DOHH2 (cell line): Measurements from ENCODE around the gene BCL2.

Experiments
- H3F3A ChIP-seq: fragments of 200-600 bp; sonication (generic), shearing (Covaris generic); 2 replicates; pipeline ENCODE4 v1.6.0; 2016; ENCODE audit warnings: antibody characterized with exemption, mild to moderate bottlenecking; ENCODE audit not compliant: control insufficient read depth, insufficient read depth
- H3K27ac ChIP-seq: fragments of 200-600 bp; sonication (generic); 2 replicates; pipeline ENCODE4 v1.5.1; 2014; ENCODE audit warnings: low read depth, mild to moderate bottlenecking, low read length, moderate library complexity
- H3K27me3 ChIP-seq: fragments of 200-600 bp; sonication (generic); 2 replicates; pipeline ENCODE4 v1.6.1; 2014; ENCODE audit warnings: mild to moderate bottlenecking, low read length, mixed read lengths; ENCODE audit not compliant: control insufficient read depth
- H3K36me3 ChIP-seq: fragments of 200-600 bp; sonication (generic); 2 replicates; pipeline ENCODE4 v1.6.1; 2014; ENCODE audit warnings: mild to moderate bottlenecking, low read length, moderate library complexity, mixed read lengths; ENCODE audit not compliant: control insufficient read depth
- H3K4me1 ChIP-seq: fragments of 200-600 bp; sonication (generic); 2 replicates; pipeline ENCODE4 v1.6.1; 2014; ENCODE audit warnings: mild to moderate bottlenecking, low read length, mixed read lengths; ENCODE audit not compliant: control insufficient read depth
- H3K4me2 ChIP-seq: fragments of 200-600 bp; sonication (generic); 2 replicates; pipeline ENCODE4 v1.6.0; 2014; ENCODE audit warnings: mild to moderate bottlenecking, low read length, moderate library complexity
- H3K4me3 ChIP-seq: fragments of 200-600 bp; sonication (generic); 2 replicates; pipeline ENCODE4 v1.5.1; 2014; ENCODE audit warnings: mild to moderate bottlenecking, low read length, mixed read lengths
- H3K79me2 ChIP-seq: fragments of 200-600 bp; sonication (generic); 2 replicates; pipeline ENCODE4 v1.6.1; 2014; ENCODE audit warnings: mild to moderate bottlenecking, low read length, mixed read lengths; ENCODE audit not compliant: control insufficient read depth
- H3K9me2 ChIP-seq: fragments of 200-600 bp; sonication (generic); replicated peaks from 2 replicates; pipeline ENCODE4 v1.6.1; 2014; ENCODE audit warnings: mild to moderate bottlenecking, low read length, mixed read lengths; ENCODE audit not compliant: control insufficient read depth
- H3K9me3 ChIP-seq: fragments of 200-600 bp; sonication (generic); 2 replicates; pipeline ENCODE4 v1.6.1; 2014; ENCODE audit warnings: antibody characterized with exemption, low read length, mixed read lengths; ENCODE audit not compliant: control insufficient read depth, insufficient read depth
- H4K20me1 ChIP-seq: fragments of 200-600 bp; sonication (generic); 2 replicates; pipeline ENCODE4 v1.6.0; 2014; ENCODE audit warnings: low read depth, mild to moderate bottlenecking, antibody characterized with exemption, low read length, moderate library complexity; ENCODE audit not compliant: control insufficient read depth, insufficient read depth
- EZH2phosphoT487 ChIP-seq: fragments of 200-600 bp; sonication (generic); IDR thresholded peaks from 2 replicates; pipeline ENCODE4 v1.6.1; 2017; ENCODE audit warnings: borderline replicate concordance, mild to moderate bottlenecking, antibody characterized with exemption, low read length, moderate library complexity, mixed read lengths
- TF ChIP-seq, protein P1 (sequence below): fragments of 200-600 bp; sonication (generic); IDR thresholded peaks from one replicate; pipeline ENCODE4 v1.5.1; 2014; ENCODE audit warnings: antibody characterized with exemption, mild to moderate bottlenecking, low read depth, low read length; ENCODE audit not compliant: poor library complexity, severe bottlenecking

BCL2 gene

DNA sequence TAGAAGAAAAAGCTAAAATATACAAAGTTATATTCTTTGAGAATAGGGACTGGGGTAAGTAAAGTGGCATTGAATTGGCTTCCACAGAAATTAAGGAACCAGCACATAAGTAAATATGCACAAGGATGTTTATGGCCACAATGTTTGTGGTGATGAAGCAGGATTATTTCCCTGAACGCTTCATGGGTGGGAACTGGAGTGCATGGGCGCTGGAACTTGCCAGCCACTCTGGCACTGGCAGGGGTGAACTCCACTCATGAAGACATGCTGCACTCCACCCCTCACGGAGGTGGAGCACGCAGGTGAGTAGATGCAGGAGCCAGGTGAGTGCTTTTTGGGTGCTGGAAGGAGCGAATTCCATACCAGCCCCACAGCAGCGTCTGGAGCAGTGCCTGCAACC is 94.1 kb downstream of the BCL2 start:
- Histone ChIP-seq H3F3A (no peaks in the 10 kb centered on the region; the same call in 1 of the 2 replicates), H3K27me3 (no peaks in the 10 kb centered on the region), H3K9me3 (no peaks in the 10 kb centered on the region), H3K4me2 (no peak overlapping the region), H3K4me1 (peaks cover 38% of the 10 kb centered on the region), H3K9me2 (no peaks in the 10 kb centered on the region), H3K36me3 (peaks cover 66% of the 10 kb centered on the region), H3K79me2 (peaks cover 95% of the 10 kb centered on the region), H3K27ac (no peak overlapping the region), H4K20me1 (peaks cover 3% of the 10 kb centered on the region; the same call in 1 of the 2 replicates), H3K4me3 (no peak overlapping the region)
- TF ChIP-seq, protein P1, sequence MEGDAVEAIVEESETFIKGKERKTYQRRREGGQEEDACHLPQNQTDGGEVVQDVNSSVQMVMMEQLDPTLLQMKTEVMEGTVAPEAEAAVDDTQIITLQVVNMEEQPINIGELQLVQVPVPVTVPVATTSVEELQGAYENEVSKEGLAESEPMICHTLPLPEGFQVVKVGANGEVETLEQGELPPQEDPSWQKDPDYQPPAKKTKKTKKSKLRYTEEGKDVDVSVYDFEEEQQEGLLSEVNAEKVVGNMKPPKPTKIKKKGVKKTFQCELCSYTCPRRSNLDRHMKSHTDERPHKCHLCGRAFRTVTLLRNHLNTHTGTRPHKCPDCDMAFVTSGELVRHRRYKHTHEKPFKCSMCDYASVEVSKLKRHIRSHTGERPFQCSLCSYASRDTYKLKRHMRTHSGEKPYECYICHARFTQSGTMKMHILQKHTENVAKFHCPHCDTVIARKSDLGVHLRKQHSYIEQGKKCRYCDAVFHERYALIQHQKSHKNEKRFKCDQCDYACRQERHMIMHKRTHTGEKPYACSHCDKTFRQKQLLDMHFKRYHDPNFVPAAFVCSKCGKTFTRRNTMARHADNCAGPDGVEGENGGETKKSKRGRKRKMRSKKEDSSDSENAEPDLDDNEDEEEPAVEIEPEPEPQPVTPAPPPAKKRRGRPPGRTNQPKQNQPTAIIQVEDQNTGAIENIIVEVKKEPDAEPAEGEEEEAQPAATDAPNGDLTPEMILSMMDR: no peak
- TF ChIP-seq EZH2phosphoT487: no peak

DNA sequence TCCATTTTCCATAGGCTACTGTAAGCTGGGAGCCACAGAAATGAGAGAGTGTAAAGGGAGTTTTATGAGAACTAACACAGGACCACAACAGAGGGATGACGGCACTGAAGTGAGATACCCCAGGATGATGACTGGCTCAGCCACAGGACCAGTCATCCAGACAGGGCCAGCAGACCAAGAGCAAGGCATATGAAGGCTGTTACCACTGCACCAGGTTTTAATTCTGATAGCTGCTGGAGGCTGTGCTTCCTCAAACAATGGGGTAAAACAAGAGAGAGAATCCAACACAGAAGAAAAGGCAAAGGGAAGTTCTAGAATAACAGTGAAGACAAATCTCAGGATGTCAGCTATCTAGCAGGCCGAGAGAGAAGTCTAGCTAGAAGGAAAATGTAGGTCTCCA is 94.9 kb downstream of the BCL2 start:
- Histone ChIP-seq H3K9me3 (no peaks in the 10 kb centered on the region), H3K9me2 (no peaks in the 10 kb centered on the region), H3K79me2 (peaks cover 95% of the 10 kb centered on the region), H3K4me3 (no peak overlapping the region), H3K27ac (no peak overlapping the region), H3K4me1 (peaks cover 38% of the 10 kb centered on the region), H3K36me3 (peaks cover 58% of the 10 kb centered on the region), H3F3A (no peaks in the 10 kb centered on the region; the same call in 1 of the 2 replicates), H3K4me2 (peak overlapping the region; percentile 9; the same call in 1 of the 2 replicates), H4K20me1 (peaks cover 3% of the 10 kb centered on the region; the same call in 1 of the 2 replicates), H3K27me3 (no peaks in the 10 kb centered on the region)
- TF ChIP-seq EZH2phosphoT487: no peak
- TF ChIP-seq, protein P1: no peak

DNA sequence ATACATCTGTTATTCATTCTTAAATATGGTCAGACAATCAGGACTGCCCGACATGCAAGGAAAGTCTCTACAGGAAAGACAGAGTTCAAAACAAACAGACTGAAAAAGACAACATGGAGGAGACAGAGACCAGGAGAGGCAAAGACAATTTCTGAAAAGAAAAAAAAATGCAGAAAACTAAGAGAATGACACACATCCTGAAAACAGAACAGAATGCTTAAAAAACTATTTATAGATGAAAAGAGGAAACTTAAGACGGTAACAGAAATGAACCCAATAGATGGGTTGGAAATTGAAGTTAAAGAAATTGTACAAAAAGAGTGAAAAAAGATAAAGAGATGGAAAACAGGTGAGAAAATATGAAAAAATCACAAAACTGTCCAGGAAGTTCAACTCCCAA is 95.7 kb downstream of the BCL2 start:
- Histone ChIP-seq H3K27me3 (no peaks in the 10 kb centered on the region), H3K4me3 (no peak overlapping the region), H3K27ac (no peak overlapping the region), H3K4me2 (peak overlapping the region; percentile 9; the same call in 1 of the 2 replicates), H3K9me2 (no peaks in the 10 kb centered on the region), H3F3A (no peaks in the 10 kb centered on the region; the same call in 1 of the 2 replicates), H3K79me2 (peaks cover 96% of the 10 kb centered on the region), H4K20me1 (peaks cover 3% of the 10 kb centered on the region; the same call in 1 of the 2 replicates), H3K36me3 (peaks cover 56% of the 10 kb centered on the region), H3K9me3 (no peaks in the 10 kb centered on the region), H3K4me1 (peaks cover 38% of the 10 kb centered on the region)
- TF ChIP-seq, protein P1: no peak
- TF ChIP-seq EZH2phosphoT487: no peak
